Gastrocnemius medialis (tissue), 4 donors: Measurements from ENCODE around the gene CACNA1D.

Experiments used
- CTCF ChIP-seq, 5 experiments: fragments of 450-650 bp in 3 of 5; fragments of 200-600 bp in 2 of 5; sonication (generic) in 2 of 5; IDR thresholded peaks in 4 of 5; conservative IDR thresholded peaks in 1 of 5; 1 replicate in 4 of 5; 2 replicates in 1 of 5; pipeline ENCODE4 v1.5.1; 2016 to 2019; ENCODE audit warnings: antibody characterized with exemption in 5 of 5, mild to moderate bottlenecking in 3 of 5, moderate library complexity in 3 of 5
- POLR2A ChIP-seq, 2 donors: fragments of 450-650 bp; IDR thresholded peaks; one replicate each; pipeline ENCODE4 v1.6.1; 2017; ENCODE audit warnings: antibody characterized with exemption in 2 of 2, mild to moderate bottlenecking in 2 of 2, moderate library complexity in 2 of 2

DNA sequence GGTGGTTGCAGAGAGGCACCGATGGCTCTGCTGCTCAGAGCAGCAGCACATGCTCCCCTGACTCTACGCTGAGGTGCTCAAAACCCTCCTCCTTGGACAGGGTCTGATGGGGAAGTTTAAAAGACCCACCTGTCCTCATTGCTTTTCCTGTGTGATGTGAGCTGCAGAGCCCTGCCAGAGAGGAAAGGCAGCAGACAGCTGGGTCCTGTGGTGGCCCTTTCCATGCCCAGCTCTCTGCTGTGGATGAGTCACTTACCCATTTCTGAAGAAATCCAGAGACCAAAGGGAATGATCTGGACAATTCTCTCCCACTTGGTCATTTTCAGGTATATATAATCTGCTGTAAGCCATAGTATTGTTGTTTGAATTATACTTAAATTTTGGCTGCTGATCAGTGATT lies 230.2 kb downstream of the CACNA1D start:
- TF ChIP-seq CTCF (IDR thresholded peaks at IDR 0.05 in 4 of 5, conservative IDR thresholded peaks at IDR 0.05 in 1 of 5) (no peak), POLR2A (IDR thresholded peaks at IDR 0.05) (no peak)
